ENCODE results near the gene CGREF1.
"Not testable (repeated sequence)": the region's sequence is repeated elsewhere in the genome, so short reads cannot be mapped to it uniquely, and the experiment has no call there.

Gene CGREF1

GRCh38 chr2:27137322-27137935 is 18.5 kb upstream of the CGREF1 start:
- no peak for DNase-seq

- DNase-seq = no peak
These were observed 17.8 kb upstream of the CGREF1 start for GRCh38 chr2:27136751-27137150.

DNA sequence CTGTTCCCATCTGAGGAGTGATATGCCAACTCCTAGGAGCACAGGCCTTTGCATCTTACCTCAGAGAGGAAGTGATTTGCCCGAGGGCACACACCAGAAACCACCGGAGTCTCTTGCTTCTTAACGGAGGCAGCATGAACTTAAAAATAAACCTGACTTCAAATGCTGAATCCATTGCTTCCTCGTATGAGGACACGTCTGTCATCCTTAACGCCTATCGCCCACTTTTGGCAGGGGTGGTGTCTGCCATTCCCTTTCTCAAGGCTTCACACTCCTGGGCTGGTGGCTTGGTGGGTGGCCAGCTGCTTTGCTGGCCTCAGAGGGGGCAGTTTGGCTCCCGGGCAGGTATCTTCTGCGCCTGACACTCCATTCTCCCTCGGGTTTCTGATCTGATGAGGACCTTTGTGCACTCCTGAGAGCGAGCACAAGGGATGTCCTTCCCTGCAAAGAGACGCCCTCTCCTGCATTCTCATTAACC is 16.6 kb upstream of the CGREF1 start:
- no peak for DNase-seq

- DNase-seq = no peak
These were observed 16.0 kb upstream of the CGREF1 start for GRCh38 chr2:27134781-27135477.

DNA sequence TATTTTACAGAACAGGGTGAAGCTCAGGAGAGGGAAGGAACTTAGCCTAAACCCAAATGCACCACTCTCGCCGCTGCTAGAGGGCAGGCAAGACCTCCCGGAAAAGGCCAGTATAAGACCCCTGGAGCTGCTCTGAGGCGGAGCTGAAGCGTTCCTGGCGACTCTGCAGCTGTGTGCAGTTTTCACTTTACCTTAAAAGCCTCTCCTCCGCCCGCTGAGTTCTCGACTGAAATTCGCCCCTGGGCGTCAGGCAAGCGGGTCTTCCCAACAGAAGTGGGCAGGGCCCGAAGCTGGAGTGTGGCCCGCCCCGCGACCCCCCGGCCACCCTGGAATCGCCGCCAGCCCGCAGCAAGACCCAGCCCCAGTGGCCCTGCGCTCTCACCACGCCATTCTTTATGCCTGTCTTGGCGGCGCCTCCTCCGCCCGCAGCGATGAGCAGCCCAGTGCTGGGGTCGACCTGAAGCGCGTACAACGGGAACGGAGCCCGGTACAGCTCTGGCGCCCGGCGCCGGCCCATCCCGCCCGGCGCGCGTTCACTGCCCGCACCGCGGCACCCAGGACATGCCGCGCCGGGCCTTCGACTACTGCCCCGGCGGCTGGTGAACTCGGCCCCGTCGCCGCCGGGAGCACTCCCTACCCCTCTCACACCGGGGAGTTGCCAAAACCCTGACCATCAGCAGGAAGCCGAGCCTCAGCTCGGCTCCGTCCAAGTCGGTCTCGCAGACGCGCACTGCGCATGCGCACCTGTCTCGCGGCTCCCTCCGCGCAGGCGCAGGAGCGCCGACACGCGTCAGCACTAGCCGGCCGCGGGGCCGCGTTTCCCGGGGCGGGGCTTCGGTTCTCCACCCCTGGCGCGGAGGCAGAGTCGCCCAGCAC is 15.2 kb upstream of the CGREF1 start, which contains the start of gene PREB:
TSS of gene PREB (minus strand) at position 732 of the 876 bp plus-strand sequence. CDS start at position 517, 215 bp downstream.
- peak; percentile 99 for DNase-seq

- DNase-seq = no peak
These were observed 14.4 kb upstream of the CGREF1 start for GRCh38 chr2:27133195-27133875.

- DNase-seq = no peak
These were observed 12.5 kb upstream of the CGREF1 start for GRCh38 chr2:27131429-27131828.

- no peak for DNase-seq
These were observed 11.5 kb upstream of the CGREF1 start for GRCh38 chr2:27130396-27130795.

DNA sequence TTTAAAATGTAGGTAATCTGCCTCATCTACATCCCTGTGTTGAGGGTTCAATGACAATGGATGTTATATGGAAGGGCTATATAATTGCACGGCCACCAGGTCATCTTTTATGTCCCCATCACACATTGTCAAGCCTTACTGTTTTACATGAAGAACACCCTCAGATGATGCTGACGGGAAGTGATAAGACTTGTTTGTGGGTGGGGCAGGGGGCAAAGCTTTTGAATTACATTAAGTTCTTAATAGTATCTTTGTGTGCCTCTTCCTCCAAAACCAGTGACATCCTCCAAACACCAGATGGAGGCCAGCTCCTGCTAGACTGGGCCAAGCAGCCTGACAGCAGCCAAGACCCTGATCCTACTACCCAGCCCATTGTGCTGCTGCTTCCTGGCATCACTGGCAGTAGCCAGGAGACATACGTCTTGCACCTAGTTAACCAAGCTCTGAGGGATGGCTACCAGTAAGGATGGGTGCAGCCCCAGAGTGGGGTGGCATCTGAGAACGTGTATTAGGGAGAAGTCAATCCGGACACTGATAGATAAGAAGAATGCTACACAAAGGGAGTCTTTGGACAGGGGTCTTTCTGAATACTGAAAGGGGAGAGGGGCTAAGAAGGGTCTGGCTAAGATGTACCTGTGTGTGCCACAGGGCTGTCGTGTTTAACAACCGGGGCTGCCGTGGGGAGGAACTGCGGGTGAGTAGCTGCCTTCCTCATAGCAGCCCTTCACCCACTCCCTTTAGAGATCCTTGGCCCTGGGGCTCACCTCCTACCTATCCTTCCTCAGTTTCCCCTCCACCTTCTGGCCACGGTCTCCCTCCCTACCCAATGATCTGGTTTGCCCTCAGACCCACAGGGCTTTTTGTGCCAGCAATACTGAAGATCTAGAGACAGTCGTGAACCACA is 10.0 kb upstream of the CGREF1 start:
- no peak for DNase-seq

DNA sequence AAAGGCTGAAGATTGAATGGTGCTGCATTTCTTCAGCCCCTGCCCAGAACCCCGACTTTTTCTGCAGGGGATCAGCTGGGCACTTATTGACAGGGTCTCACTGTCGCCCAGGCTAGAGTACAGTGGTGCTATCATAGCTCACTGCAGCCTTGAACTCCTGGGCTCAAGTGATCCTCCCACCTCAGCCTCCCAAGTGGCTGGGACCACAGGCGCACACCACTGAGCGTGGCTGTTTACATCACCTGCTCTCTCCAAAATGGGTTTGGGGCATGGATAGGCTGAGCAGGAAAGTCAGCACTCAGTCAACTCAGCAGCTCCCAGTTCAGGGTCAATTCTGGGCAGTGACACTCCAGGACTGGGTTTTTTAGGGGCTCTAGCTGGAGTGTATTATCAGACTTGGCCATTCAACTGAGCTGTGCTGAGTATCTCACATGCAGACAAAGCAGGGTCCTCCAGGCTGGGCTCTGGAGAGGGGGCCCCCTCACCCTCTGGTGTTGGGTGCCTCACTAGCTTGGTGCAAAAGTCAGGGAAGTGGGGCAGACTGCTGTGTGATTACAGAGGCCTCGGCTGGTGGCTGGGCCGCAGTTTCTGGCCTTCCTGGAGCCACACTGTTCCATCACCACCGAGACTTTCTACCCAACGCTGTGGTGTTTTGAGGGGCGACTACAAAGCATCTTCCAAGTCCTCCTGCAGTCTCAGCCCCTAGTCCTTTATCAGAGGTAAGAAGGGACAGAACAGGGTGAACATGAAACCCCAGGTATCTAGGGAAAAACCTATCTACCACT is 9.1 kb upstream of the CGREF1 start:
- no peak for DNase-seq

DNA sequence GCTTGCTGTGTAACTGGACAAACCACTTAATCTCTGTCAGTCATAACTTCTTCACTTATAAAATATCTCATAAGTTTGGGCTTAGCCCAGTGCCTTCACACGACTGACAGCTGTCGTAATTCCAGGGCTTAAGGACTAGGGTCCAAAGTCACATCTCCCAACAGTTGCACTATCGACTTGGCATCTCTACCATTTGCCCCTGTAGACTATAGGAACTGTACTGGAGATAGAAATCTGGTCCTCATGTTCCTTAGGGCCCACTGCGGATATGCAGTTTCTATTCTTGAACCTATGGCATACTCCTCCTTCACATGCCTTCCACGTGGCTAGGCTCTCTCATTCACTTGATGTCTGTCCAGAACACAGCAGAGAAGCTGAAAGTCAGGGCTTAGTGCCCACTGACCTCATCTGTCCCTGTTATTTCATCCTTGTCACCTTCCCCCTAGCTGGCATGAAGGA is 7.4 kb upstream of the CGREF1 start:
- peak; percentile 29 for DNase-seq

DNA sequence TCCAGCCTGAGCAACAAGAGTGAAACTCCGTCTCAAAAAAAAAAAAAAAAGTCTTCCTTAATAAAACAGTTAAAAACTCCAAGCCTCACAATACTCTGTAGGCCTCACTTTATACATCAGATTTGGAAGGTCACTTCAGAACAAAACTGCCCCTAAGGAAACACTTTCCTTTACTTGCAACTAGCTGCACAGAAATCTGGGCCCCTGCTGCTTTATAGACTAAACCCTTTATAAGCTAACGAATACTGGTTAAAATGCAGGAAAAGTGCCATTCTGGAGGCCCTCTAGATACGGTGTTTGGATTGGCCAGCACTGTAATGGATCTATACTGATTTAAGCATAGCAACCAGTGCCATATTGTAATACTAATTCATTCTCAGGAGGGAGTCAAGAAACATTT is 6.2 kb upstream of the CGREF1 start:
- no peak for DNase-seq

- DNase-seq = peak; percentile 51
These were observed 4.6 kb upstream of the CGREF1 start, which contains the start of gene ABHD1 for GRCh38 chr2:27123302-27124150. TSS of gene ABHD1 (plus strand) at chr2:27123815. CDS start at chr2:27123949, 134 bp downstream.

- DNase-seq = no peak
These were observed 3.9 kb upstream of the CGREF1 start for GRCh38 chr2:27122791-27123190.

DNA sequence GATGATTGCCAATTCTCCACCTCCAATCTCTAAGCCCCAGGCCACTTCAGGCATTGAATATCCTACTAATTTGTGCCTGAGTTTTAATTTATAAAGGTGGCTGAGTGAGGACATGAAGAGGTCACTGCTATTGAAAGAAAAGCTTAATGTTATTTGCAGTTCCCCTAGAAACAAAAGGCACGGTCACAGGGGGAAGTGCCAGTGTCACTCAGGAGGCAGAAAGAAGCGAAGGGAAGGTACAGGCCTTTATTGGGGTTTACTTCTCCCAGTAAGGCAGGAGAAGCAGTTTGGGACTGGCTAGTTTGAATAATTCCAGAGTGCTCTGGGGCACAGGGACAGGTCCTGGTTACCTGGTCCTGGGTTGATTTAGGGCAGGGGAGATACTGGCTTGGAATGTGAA is 3.0 kb upstream of the CGREF1 start:
- DNase-seq = no peak

DNA sequence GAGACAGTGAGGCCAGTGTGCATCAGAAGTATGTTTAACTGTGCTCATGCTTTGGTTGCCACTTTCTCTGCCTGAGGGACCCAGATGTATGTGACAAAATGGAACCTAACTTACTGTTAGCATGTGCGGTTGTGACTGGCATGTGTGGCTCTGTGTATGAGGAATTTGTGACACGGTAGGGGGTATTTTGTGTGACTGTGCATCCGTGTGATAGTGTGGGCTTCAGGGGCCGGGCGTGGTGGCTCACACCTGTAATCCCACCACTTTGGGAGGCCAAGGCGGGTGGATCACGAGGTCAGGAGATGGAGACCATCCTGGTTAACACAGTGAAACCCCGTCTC is 372 bp upstream of the CGREF1 start:
- DNase-seq = peak; percentile 52

DNA sequence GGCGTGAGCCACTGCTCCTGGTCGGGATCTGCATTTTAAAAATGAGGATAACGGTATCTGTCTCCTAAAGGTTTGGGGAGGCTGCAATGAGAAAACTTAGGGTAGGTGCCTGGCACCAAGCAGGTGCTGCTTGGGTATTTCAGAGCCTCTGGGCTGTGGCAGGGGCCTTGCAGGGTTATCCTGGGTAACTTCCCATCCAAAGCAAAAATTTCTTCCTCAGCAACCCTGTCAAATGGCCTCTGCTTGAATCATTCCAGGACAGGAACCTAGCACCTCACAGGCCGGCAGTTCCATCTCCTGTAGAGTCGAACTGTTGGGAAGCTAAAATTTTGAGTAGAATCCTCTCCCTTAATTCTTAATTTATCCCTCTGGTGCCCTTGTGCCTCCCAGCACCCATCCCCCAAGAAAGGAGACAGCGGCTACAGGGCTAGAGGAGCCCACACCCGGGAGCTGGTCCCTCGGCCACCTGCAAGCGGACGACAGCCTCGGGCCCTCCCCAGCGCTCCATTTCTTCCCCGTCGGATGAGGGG is 868 bp downstream of the CGREF1 start:
- no peak for DNase-seq

- no peak for DNase-seq
These were observed 3.4 kb downstream of the CGREF1 start for GRCh38 chr2:27115519-27115918.

DNA sequence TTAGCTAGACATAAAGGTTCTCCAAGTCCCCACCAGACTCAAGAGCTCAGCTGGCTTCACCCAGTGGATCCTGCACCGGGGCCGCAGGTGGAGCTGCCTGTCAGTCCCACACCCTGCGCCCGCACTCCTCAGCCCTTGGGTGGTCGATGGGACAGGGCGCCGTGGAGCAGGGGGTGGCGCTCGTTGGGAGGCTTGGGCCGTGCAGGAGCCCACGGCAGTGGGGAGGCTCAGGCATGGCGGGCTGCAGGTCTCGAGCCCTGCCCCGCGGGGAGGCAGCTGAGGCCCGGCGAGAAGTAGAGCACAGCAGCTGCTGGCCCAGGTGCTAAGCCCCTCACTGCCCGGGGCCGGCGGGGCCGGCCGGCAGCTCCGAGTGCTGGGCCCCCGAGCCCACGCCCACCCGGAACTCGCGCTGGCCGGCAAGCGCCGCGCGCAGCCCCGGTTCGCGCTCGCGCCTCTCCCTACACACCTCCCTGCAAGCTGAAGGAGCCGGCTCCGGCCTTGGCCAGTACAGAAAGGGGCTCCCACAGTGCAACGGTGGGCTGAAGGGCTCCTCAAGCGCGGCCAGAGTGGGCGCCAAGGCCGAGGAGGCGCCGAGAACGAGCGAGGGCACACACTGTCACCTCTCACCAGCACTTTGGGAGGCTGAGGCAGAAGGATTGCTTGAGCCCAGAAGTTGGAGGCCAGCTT is 7.4 kb downstream of the CGREF1 start:
- DNase-seq = not testable (repeated sequence)

All from NCI-H82 (cell line).